Measurements from ENCODE around the gene FAM32A.

The FAM32A gene

GRCh38 chr19:16144216-16144581 is 41.0 kb upstream of the FAM32A start:
- no peak overlapping the region for H3K4me3 ChIP-seq

GRCh38 chr19:16146112-16146511 is 39.1 kb upstream of the FAM32A start:
- DNase-seq (ENCODE audit: low read depth, low spot score) = no peak
- H3K9ac ChIP-seq (ENCODE audit: insufficient read length) = no peak overlapping the region
- H3K27ac ChIP-seq = no peak overlapping the region
- no peaks in the 10 kb centered on the region for H3K9me3 ChIP-seq (ENCODE audit: low read depth, low read length)
- H3K4me3 ChIP-seq = no peak overlapping the region
- H3K36me3 ChIP-seq (ENCODE audit: insufficient read depth, low read length) = no peaks in the 10 kb centered on the region
- TF ChIP-seq POLR2AphosphoS5 (IDR thresholded peaks at IDR 0.05; ENCODE audit: borderline replicate concordance, low read depth, low read length) (no peak), EZH2 (IDR thresholded peaks at IDR 0.05) (no peak), FOXP2 (optimal IDR thresholded peaks at IDR 0.05; ENCODE audit: control extremely low read depth, extremely low read length, insufficient read depth) (no peak)

More at GRCh38 chr19:16144216-16144581, 41.0 kb upstream of the FAM32A start:
- Histone ChIP-seq H3K9ac (ENCODE audit: insufficient read length) (no peak overlapping the region), H3K36me3 (ENCODE audit: insufficient read depth, low read length) (no peaks in the 10 kb centered on the region), H3K27ac (no peak overlapping the region), H3K9me3 (ENCODE audit: low read depth, low read length) (no peaks in the 10 kb centered on the region)
- no peak for TF ChIP-seq FOXP2 (optimal IDR thresholded peaks at IDR 0.05; ENCODE audit: control extremely low read depth, extremely low read length, insufficient read depth)
- no peak for TF ChIP-seq EZH2 (IDR thresholded peaks at IDR 0.05)
- no peak for TF ChIP-seq POLR2AphosphoS5 (IDR thresholded peaks at IDR 0.05; ENCODE audit: borderline replicate concordance, low read depth, low read length)
- DNase-seq (ENCODE audit: low read depth, low spot score) = no peak

- Histone ChIP-seq H3K27ac (no peak overlapping the region), H3K36me3 (ENCODE audit: insufficient read depth, low read length) (no peaks in the 10 kb centered on the region), H3K4me3 (no peak overlapping the region), H3K9ac (ENCODE audit: insufficient read length) (no peak overlapping the region), H3K9me3 (ENCODE audit: low read depth, low read length) (no peaks in the 10 kb centered on the region)
- no peak for TF ChIP-seq EZH2 (IDR thresholded peaks at IDR 0.05)
- DNase-seq (ENCODE audit: low read depth, low spot score) = no peak
Observed at GRCh38 chr19:16148443-16149229, 36.6 kb upstream of the FAM32A start.

GRCh38 chr19:16153582-16154336 is 31.5 kb upstream of the FAM32A start:
- DNase-seq (ENCODE audit: low read depth, low spot score) = no peak
- Histone ChIP-seq H3K4me3 (no peak overlapping the region), H3K36me3 (ENCODE audit: insufficient read depth, low read length) (no peaks in the 10 kb centered on the region), H3K9ac (ENCODE audit: insufficient read length) (no peak overlapping the region), H3K27ac (no peak overlapping the region), H3K9me3 (ENCODE audit: low read depth, low read length) (no peaks in the 10 kb centered on the region)
- TF ChIP-seq FOXP2 (optimal IDR thresholded peaks at IDR 0.05; ENCODE audit: control extremely low read depth, extremely low read length, insufficient read depth) = no peak

- H3K9ac ChIP-seq (ENCODE audit: insufficient read length) = no peak overlapping the region
- no peaks in the 10 kb centered on the region for H3K36me3 ChIP-seq (ENCODE audit: insufficient read depth, low read length)
- H3K4me3 ChIP-seq = no peak overlapping the region
- H3K9me3 ChIP-seq (ENCODE audit: low read depth, low read length) = no peaks in the 10 kb centered on the region
- H3K27ac ChIP-seq = no peak overlapping the region
- no peak for DNase-seq (ENCODE audit: low read depth, low spot score)
- TF ChIP-seq POLR2AphosphoS5 (IDR thresholded peaks at IDR 0.05; ENCODE audit: borderline replicate concordance, low read depth, low read length) (no peak), EZH2 (IDR thresholded peaks at IDR 0.05) (no peak), FOXP2 (optimal IDR thresholded peaks at IDR 0.05; ENCODE audit: control extremely low read depth, extremely low read length, insufficient read depth) (no peak)
Observed at GRCh38 chr19:16154557-16154956, 30.7 kb upstream of the FAM32A start.

GRCh38 chr19:16155128-16155527 is 30.1 kb upstream of the FAM32A start:
- Histone ChIP-seq H3K36me3 (ENCODE audit: insufficient read depth, low read length) (no peaks in the 10 kb centered on the region), H3K9me3 (ENCODE audit: low read depth, low read length) (no peaks in the 10 kb centered on the region), H3K9ac (ENCODE audit: insufficient read length) (no peak overlapping the region), H3K4me3 (no peak overlapping the region), H3K27ac (no peak overlapping the region)
- DNase-seq (ENCODE audit: low read depth, low spot score) = no peak
- no peak for TF ChIP-seq POLR2AphosphoS5 (IDR thresholded peaks at IDR 0.05; ENCODE audit: borderline replicate concordance, low read depth, low read length)
- TF ChIP-seq FOXP2 (optimal IDR thresholded peaks at IDR 0.05; ENCODE audit: control extremely low read depth, extremely low read length, insufficient read depth) = no peak
- TF ChIP-seq EZH2 (IDR thresholded peaks at IDR 0.05) = no peak

GRCh38 chr19:16156904-16157303 is 28.3 kb upstream of the FAM32A start:
- TF ChIP-seq EZH2 (IDR thresholded peaks at IDR 0.05) (no peak), FOXP2 (optimal IDR thresholded peaks at IDR 0.05; ENCODE audit: control extremely low read depth, extremely low read length, insufficient read depth) (no peak), POLR2AphosphoS5 (IDR thresholded peaks at IDR 0.05; ENCODE audit: borderline replicate concordance, low read depth, low read length) (no peak)
- Histone ChIP-seq H3K9me3 (ENCODE audit: low read depth, low read length) (no peaks in the 10 kb centered on the region), H3K27ac (no peak overlapping the region), H3K36me3 (ENCODE audit: insufficient read depth, low read length) (no peaks in the 10 kb centered on the region), H3K9ac (ENCODE audit: insufficient read length) (no peak overlapping the region), H3K4me3 (no peak overlapping the region)
- DNase-seq (ENCODE audit: low read depth, low spot score) = no peak

- Histone ChIP-seq H3K9ac (ENCODE audit: insufficient read length) (no peak overlapping the region), H3K36me3 (ENCODE audit: insufficient read depth, low read length) (no peaks in the 10 kb centered on the region), H3K27ac (no peak overlapping the region), H3K9me3 (ENCODE audit: low read depth, low read length) (no peaks in the 10 kb centered on the region), H3K4me3 (no peak overlapping the region)
- no peak for DNase-seq (ENCODE audit: low read depth, low spot score)
- TF ChIP-seq EZH2 (IDR thresholded peaks at IDR 0.05) (no peak), FOXP2 (optimal IDR thresholded peaks at IDR 0.05; ENCODE audit: control extremely low read depth, extremely low read length, insufficient read depth) (no peak), POLR2AphosphoS5 (IDR thresholded peaks at IDR 0.05; ENCODE audit: borderline replicate concordance, low read depth, low read length) (no peak)
Observed at GRCh38 chr19:16157601-16158000, 27.6 kb upstream of the FAM32A start.

Measured in SK-N-MC (cell line).